Thoracic aorta (tissue), 2 donors: ENCODE results near the gene TMEM185A. TPM values are rescaled to one million over a fixed set of nuclear protein-coding genes. Genes with fewer than 3 reads are reported as not detected.

Source experiments
- ATAC-seq: fragments of 150-250 bp; one replicate; pipeline ENCODE4 v1.8.0; 2017; ENCODE audit warnings: low read depth; ENCODE audit not compliant: insufficient number of reproducible peaks, low FRiP score
- DNase-seq: peaks from one replicate; pipeline ENCODE4 v3.0.0-alpha.2; 2020; ENCODE audit warnings: low spot score
- H3K27ac ChIP-seq, 2 donors: fragments of 200-600 bp; sonication (generic); 1 replicate in 1 of 2; 2 replicates in 1 of 2; pipeline ENCODE4 v1.5.1; 2016; ENCODE audit warnings: mild to moderate bottlenecking in 2 of 2, moderate library complexity in 2 of 2
- H3K27me3 ChIP-seq: fragments of 200-600 bp; sonication (generic); replicated peaks from 2 replicates; pipeline ENCODE4 v1.6.0; 2016; ENCODE audit warnings: mild to moderate bottlenecking; ENCODE audit not compliant: insufficient read depth
- H3K36me3 ChIP-seq: fragments of 200-600 bp; sonication (generic); one replicate; pipeline ENCODE4 v1.5.1; 2016
- H3K4me1 ChIP-seq, 2 donors: fragments of 200-600 bp; sonication (generic); 1 replicate in 1 of 2; 2 replicates in 1 of 2; pipeline versions ENCODE4 v1.5.1 to v1.6.0; 2016; ENCODE audit warnings: low read depth in 2 of 2, mild to moderate bottlenecking in 1 of 2; ENCODE audit not compliant: control insufficient read depth in 1 of 2
- H3K4me3 ChIP-seq: fragments of 200-600 bp; sonication (generic); 2 replicates; pipeline ENCODE4 v1.5.1; 2016; ENCODE audit warnings: mild to moderate bottlenecking
- H3K9me3 ChIP-seq: fragments of 200-600 bp; sonication (generic); 2 replicates; pipeline ENCODE4 v1.5.1; 2016
- total RNA-seq, 2 donors: library from RNA; depleted of rRNA; stranded (reverse); fragments of >200 nt; gene quantifications; one replicate each; pipeline versions ENCODE4 v1.1.0 to v1.2.3, GENCODE V29; 2016
- TF ChIP-seq, protein P1 (sequence below): fragments of 200-600 bp; sonication (generic); IDR thresholded peaks from one replicate; pipeline ENCODE4 v1.5.1; 2019; ENCODE audit warnings: antibody characterized with exemption

Gene TMEM185A
- total RNA-seq, 2 donors from 2014 or later, result 17.6 to 21.5 TPM

DNA sequence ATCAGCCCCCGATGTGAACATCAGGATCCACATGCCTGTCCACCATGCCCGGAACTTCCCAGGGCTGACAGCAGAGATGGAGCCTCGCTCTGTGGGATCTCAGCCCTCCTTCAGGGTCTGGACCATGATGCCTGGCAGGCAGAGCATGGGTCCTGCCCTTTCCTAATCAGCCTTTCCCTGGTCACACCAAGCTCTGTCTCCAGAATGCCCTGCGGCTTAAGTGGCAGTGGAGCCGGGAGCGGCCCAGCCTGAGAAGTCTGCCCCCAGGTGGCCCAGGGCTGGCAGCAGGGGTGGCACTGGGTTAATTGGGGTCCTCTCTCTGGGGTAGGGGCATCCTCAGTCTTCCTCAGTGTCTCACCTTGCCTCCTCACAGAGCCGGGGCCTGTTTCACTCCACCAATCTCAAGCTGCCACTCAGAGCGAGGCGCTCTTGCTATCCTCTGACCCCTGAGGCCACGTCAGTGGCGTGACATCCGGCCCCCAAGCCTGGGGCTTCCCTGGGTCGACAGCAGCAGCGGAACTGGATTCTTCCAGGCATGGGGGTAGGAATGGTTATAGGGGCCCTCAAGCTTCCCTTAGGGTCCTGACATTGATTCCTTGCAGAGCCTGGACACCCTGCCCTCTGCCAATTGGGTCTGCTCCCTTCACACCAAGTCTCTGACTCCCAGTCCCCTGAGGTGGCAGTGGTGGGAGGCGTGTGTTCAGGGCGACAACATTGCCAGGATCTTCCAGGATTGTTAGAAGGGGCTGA, 20.8 kb upstream of the TMEM185A start:
- H3K36me3 ChIP-seq, result no peaks in the 10 kb centered on the region
- DNase-seq (no peak), ATAC-seq (no peak)
- H3K27me3 ChIP-seq, result no peaks in the 10 kb centered on the region
- no peak overlapping the region for H3K27ac ChIP-seq
- H3K9me3 ChIP-seq, result no peaks in the 10 kb centered on the region
- no peak overlapping the region for H3K4me3 ChIP-seq
- H3K4me1 ChIP-seq, result no peaks in the 10 kb centered on the region
- TF ChIP-seq, protein P1, sequence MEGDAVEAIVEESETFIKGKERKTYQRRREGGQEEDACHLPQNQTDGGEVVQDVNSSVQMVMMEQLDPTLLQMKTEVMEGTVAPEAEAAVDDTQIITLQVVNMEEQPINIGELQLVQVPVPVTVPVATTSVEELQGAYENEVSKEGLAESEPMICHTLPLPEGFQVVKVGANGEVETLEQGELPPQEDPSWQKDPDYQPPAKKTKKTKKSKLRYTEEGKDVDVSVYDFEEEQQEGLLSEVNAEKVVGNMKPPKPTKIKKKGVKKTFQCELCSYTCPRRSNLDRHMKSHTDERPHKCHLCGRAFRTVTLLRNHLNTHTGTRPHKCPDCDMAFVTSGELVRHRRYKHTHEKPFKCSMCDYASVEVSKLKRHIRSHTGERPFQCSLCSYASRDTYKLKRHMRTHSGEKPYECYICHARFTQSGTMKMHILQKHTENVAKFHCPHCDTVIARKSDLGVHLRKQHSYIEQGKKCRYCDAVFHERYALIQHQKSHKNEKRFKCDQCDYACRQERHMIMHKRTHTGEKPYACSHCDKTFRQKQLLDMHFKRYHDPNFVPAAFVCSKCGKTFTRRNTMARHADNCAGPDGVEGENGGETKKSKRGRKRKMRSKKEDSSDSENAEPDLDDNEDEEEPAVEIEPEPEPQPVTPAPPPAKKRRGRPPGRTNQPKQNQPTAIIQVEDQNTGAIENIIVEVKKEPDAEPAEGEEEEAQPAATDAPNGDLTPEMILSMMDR, result no peak

DNA sequence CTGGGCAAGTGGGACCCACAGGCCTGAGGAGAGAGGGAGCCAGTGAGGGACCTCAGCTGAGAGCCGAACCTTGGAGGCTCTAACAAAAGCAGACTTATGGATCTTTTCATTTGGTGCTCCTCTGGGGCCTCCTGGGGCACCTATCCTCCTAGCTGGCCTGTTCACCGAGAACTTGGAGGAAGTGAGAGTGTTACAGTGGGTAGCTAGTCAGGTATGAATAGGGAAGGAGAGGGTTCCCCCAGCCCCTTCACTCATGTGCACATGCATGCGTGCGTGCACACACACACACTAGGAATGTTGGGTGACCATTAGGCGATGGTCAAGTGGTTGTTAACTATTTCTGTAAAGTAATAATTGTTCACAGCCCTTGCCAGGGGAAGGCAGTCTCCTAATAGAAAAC, 18.6 kb upstream of the TMEM185A start:
- DNase-seq, result no peak
- Histone ChIP-seq H3K4me3 (no peak overlapping the region), H3K9me3 (no peaks in the 10 kb centered on the region), H3K36me3 (no peaks in the 10 kb centered on the region), H3K27ac (no peak overlapping the region), H3K4me1 (no peaks in the 10 kb centered on the region), H3K27me3 (no peaks in the 10 kb centered on the region)
- no peak for ATAC-seq
- TF ChIP-seq, protein P1, result no peak

DNA sequence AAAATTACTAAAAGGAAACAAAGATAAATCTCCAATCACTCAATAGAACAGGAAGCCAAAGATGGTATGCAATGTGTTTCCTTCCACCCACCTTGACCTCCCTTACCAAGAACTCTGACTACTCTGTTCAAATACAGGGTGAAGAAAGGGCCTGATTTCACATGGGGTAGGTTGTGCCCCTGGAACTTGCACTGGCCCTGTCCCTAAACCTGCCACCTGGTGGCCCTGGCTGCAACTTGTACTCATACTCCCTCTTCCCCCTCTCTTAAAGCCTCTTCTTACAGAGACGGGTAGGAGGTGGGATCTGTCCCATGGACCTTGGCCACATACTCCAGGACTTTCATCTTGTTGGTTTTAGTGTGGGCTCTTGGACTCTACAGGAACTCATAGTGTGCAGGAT, 17.3 kb upstream of the TMEM185A start:
- no peak for DNase-seq
- H3K4me1 ChIP-seq, result no peaks in the 10 kb centered on the region
- H3K27me3 ChIP-seq, result no peaks in the 10 kb centered on the region
- ATAC-seq, result no peak
- H3K4me3 ChIP-seq, result no peak overlapping the region
- H3K27ac ChIP-seq, result no peak overlapping the region
- no peaks in the 10 kb centered on the region for H3K36me3 ChIP-seq
- TF ChIP-seq, protein P1, result no peak
- H3K9me3 ChIP-seq, result no peaks in the 10 kb centered on the region

DNA sequence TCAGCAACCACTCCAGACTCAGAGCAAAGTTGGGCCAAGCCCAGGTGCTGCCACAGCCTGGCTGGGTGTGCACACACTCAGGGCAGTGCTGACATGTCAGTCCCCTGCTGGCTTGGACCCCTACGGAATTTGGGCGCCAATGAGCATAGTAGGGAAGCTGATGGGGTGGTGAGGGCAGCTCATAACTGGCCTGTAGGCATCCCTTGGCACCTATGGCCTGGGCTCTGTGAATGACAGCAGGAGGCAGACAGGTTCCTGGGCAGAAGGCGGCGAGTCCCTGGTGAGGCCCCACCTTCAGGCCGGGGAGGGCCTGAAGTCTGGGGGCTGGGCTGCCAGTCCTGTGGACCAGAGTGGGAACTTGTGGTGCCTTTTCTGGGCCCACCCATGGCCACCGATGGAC, 15.9 kb upstream of the TMEM185A start:
- H3K4me3 ChIP-seq, result no peak overlapping the region
- no peak for DNase-seq
- H3K36me3 ChIP-seq, result no peaks in the 10 kb centered on the region
- no peaks in the 10 kb centered on the region for H3K4me1 ChIP-seq
- H3K27me3 ChIP-seq, result no peaks in the 10 kb centered on the region
- H3K27ac ChIP-seq, result no peak overlapping the region
- TF ChIP-seq, protein P1, result no peak
- no peaks in the 10 kb centered on the region for H3K9me3 ChIP-seq
- no peak for ATAC-seq

DNA sequence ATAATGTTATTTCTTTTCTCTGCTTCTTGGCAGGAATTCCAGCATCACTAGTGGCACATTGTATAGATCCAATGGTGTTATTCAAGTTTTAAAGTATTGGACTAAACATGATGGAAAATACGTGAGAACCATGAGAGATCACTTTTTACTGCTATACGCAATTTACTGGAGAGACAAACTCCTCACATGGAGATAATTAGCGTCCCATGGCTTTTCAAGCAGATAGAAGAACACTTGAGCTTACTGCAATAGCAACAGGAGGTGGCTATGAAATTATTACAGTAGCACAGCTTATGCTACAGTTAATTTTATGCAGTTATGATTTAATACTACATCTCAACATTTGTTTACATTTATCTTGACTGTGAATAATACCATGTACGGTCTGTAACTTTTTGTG, 11.9 kb upstream of the TMEM185A start:
- no peaks in the 10 kb centered on the region for H3K9me3 ChIP-seq
- no peaks in the 10 kb centered on the region for H3K27me3 ChIP-seq
- TF ChIP-seq, protein P1, result no peak
- H3K4me3 ChIP-seq, result no peak overlapping the region
- no peak for DNase-seq
- H3K27ac ChIP-seq, result no peak overlapping the region
- no peak for ATAC-seq
- no peaks in the 10 kb centered on the region for H3K4me1 ChIP-seq
- no peaks in the 10 kb centered on the region for H3K36me3 ChIP-seq
